Stomach smooth muscle (tissue), 2 donors: Measurements from ENCODE around the gene RPTN.
A peak's percentile ranks its signal among the peaks of the same experiment; 100 is the strongest.

Source experiments
- H3K27ac ChIP-seq: one replicate; pipeline ENCODE4 v1.7.0; 2013; ENCODE audit warnings: mild to moderate bottlenecking, low read length, inconsistent platforms
- H3K27me3 ChIP-seq, 2 donors: one replicate each; pipeline ENCODE4 v1.7.0; 2013; ENCODE audit warnings: low read length in 2 of 2; ENCODE audit not compliant: insufficient read depth in 2 of 2, control insufficient read depth in 1 of 2
- H3K36me3 ChIP-seq, 2 donors: one replicate each; pipeline ENCODE4 v1.7.0; 2013; ENCODE audit warnings: low read length in 2 of 2; ENCODE audit not compliant: control insufficient read depth in 2 of 2, insufficient read depth in 2 of 2
- H3K4me1 ChIP-seq: one replicate; pipeline ENCODE4 v1.7.0; 2013; ENCODE audit warnings: low read length; ENCODE audit not compliant: control insufficient read depth, insufficient read depth
- H3K4me3 ChIP-seq, 2 donors: one replicate each; pipeline ENCODE4 v1.7.0; 2013; ENCODE audit warnings: low read length in 2 of 2
- H3K9ac ChIP-seq, 2 donors: one replicate each; pipeline ENCODE4 v1.7.0; 2013; ENCODE audit warnings: low read length in 2 of 2, mild to moderate bottlenecking in 1 of 2
- H3K9me3 ChIP-seq, 2 donors: one replicate each; pipeline ENCODE4 v1.7.0; 2013; ENCODE audit warnings: low read length in 2 of 2; ENCODE audit not compliant: control insufficient read depth in 2 of 2
- donor health status: healthy.
- donor health status: Pancreatic carcinoma.

RPTN gene

GRCh38 chr1:152110860-152111514 lies 48.0 kb downstream of the RPTN start:
- Histone ChIP-seq H3K9ac (no peak overlapping the region), H3K36me3 (no peaks in the 10 kb centered on the region), H3K4me3 (peak overlapping the region; percentile 71 to 72), H3K27me3 (peaks cover 80 to 86% of the 10 kb centered on the region in 2 donors), H3K9me3 (peaks cover 0 to 12% of the 10 kb centered on the region in 2 donors), H3K27ac (no peak overlapping the region), H3K4me1 (peaks cover 36% of the 10 kb centered on the region)

DNA sequence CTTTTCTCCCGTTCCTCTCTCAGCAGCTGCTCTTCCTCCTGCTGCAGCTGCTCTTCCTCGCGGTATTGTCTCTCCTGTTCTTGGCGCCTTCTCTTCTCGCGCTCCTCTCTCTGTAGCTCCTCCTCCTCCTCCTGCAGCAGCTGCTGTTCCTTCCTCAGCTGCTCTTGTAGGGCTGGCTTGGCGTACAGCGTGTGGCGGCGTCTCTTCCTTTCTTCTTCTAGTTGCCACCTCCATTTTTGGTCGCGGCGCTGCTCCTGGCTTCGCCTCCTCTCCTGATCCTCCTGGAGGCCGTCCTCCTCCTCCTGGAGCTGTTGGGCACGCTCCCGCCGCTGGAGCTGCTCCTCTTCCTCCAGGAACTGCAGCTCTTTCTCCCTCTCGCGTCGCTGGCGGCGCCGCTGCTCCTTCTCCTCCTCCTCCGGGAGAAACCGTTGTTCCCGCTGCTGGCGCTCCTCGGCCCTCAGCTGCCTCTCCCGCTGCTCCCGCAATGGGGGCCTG lies 48.6 kb downstream of the RPTN start:
- Histone ChIP-seq H3K9me3 (peaks cover 0 to 12% of the 10 kb centered on the region in 2 donors), H3K36me3 (no peaks in the 10 kb centered on the region), H3K27ac (no peak overlapping the region), H3K4me1 (peaks cover 36% of the 10 kb centered on the region), H3K4me3 (peak overlapping the region; percentile 71 to 72), H3K27me3 (peaks cover 82 to 85% of the 10 kb centered on the region in 2 donors), H3K9ac (no peak overlapping the region)

GRCh38 chr1:152109998-152110294 lies 49.1 kb downstream of the RPTN start:
- H3K9ac ChIP-seq: no peak overlapping the region
- peaks cover 81 to 85% of the 10 kb centered on the region in 2 donors for H3K27me3 ChIP-seq
- no peak overlapping the region for H3K27ac ChIP-seq
- H3K4me1 ChIP-seq: peaks cover 36% of the 10 kb centered on the region
- peak overlapping the region; percentile 71 to 72 for H3K4me3 ChIP-seq
- no peaks in the 10 kb centered on the region for H3K36me3 ChIP-seq
- H3K9me3 ChIP-seq: peaks cover 0 to 12% of the 10 kb centered on the region in 2 donors

GRCh38 chr1:152109231-152109997 lies 49.6 kb downstream of the RPTN start:
- Histone ChIP-seq H3K27ac (no peak overlapping the region), H3K9me3 (peaks cover 0 to 12% of the 10 kb centered on the region in 2 donors), H3K36me3 (no peaks in the 10 kb centered on the region), H3K27me3 (peaks cover 80 to 84% of the 10 kb centered on the region in 2 donors), H3K9ac (no peak overlapping the region), H3K4me1 (peaks cover 36% of the 10 kb centered on the region), H3K4me3 (peak overlapping the region; percentile 71 to 72)

DNA sequence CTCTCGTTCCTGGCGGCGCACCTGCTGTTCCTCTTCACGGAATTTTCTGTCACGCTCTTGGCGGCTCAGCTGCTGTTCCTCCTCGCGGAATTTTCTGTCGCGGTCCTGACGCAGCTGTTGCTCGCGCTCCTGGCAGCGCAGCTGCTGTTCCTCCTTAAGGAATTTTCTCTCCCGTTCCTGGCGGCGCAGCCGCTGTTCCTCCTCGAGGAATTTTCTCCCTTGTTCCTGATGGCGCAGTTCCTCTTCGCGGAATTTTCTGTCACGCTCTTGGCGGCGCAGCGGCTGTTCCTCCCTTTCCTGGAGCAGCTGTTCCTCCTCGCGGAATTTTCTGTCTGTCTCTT lies 50.2 kb downstream of the RPTN start:
- Histone ChIP-seq H3K9me3 (peaks cover 0 to 12% of the 10 kb centered on the region in 2 donors), H3K36me3 (no peaks in the 10 kb centered on the region), H3K9ac (no peak overlapping the region), H3K4me1 (peaks cover 36% of the 10 kb centered on the region), H3K27ac (no peak overlapping the region), H3K27me3 (peaks cover 75 to 82% of the 10 kb centered on the region in 2 donors), H3K4me3 (peak overlapping the region in 1 of 2 donors; percentile 35)

- Histone ChIP-seq H3K4me3 (peak overlapping the region in 1 of 2 donors; percentile 47), H3K27ac (no peak overlapping the region), H3K27me3 (peaks cover 68 to 75% of the 10 kb centered on the region in 2 donors), H3K9ac (no peak overlapping the region), H3K4me1 (peaks cover 36% of the 10 kb centered on the region), H3K9me3 (peaks cover 0 to 12% of the 10 kb centered on the region in 2 donors), H3K36me3 (no peaks in the 10 kb centered on the region)
Measured at GRCh38 chr1:152107984-152108881, 50.8 kb downstream of the RPTN start.

DNA sequence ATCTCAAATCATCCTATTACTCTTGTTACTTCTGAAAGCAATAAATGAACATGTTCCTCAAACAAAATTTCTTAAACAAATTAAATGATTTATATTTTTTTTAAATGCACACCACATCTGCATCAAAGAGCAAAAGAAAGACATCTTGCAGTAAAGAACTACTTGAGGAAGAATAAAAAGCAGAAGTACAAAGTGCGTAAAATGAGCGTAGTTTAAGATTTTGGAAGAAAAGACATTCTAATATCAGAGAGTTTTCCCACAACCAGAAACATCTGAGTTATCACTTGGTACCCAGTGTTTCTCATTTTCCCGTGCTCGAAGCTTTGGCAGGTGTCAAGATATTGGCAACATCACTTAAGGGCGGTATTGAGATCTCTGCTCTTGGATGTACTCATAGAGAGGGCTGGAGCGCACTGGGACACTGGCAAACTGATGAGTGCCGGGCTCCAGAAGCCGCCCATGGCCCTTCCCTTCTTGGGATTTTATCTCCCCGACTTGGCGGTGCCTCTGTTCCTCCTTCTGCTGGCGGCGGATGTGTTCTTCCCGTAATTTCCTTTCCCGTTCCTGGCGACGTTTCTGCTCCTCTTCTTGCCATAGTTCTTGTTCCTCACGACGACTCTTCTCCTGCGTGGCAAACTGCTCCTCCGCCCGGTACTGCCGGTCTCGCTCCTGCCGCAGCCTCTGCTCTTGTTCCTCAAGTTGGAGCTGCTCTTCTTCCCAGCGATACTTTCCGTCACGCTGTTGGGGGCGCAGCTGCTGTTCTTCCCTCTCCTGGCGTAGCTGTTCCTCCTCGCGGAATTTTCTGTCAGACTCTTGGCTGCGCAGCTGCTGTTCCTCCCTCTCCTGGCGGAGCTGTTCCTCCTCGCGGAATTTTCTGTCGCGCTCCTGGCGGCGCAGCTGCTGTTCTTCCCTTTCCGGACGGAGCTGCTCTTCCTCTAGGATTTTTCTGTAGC lies 51.7 kb downstream of the RPTN start:
- Histone ChIP-seq H3K9me3 (peaks cover 0 to 12% of the 10 kb centered on the region in 2 donors), H3K4me1 (peaks cover 32% of the 10 kb centered on the region), H3K4me3 (peak overlapping the region in 1 of 2 donors; percentile 47), H3K9ac (no peak overlapping the region), H3K36me3 (no peaks in the 10 kb centered on the region), H3K27me3 (peaks cover 60 to 71% of the 10 kb centered on the region in 2 donors), H3K27ac (no peak overlapping the region)

GRCh38 chr1:152104854-152105253 lies 54.2 kb downstream of the RPTN start:
- Histone ChIP-seq H3K9ac (no peak overlapping the region), H3K27ac (no peak overlapping the region), H3K27me3 (peaks cover 50 to 55% of the 10 kb centered on the region in 2 donors), H3K36me3 (no peaks in the 10 kb centered on the region), H3K9me3 (peaks cover 0 to 12% of the 10 kb centered on the region in 2 donors), H3K4me3 (no peak overlapping the region), H3K4me1 (peaks cover 8% of the 10 kb centered on the region)
